Brain microvascular endothelial cell (primary cell): Measurements from ENCODE around the gene CTDSPL2.
A peak's percentile ranks its signal among the peaks of the same experiment; 100 is the strongest.
"Not testable (repeated sequence)": the region's sequence is repeated elsewhere in the genome, so short reads cannot be mapped to it uniquely, and the experiment has no call there.

ENCODE experiments used
- DNase-seq: peaks from one replicate; pipeline ENCODE4 v3.0.0-alpha.2; 2020
- H3K27ac ChIP-seq: fragments of 250-450 bp; sonication (Bioruptor Pico); 2 replicates; pipeline ENCODE4 v1.5.1; 2020; ENCODE audit warnings: mild to moderate bottlenecking, moderate library complexity
- H3K27me3 ChIP-seq: fragments of 250-450 bp; sonication (Bioruptor Pico); replicated peaks from 2 replicates; pipeline ENCODE4 v1.5.1; 2020; ENCODE audit warnings: mild to moderate bottlenecking
- H3K36me3 ChIP-seq: fragments of 250-450 bp; sonication (Bioruptor Pico); replicated peaks from 2 replicates; pipeline ENCODE4 v1.5.1; 2020; ENCODE audit warnings: mild to moderate bottlenecking
- H3K4me3 ChIP-seq: 2 replicates; pipeline ENCODE4 v1.5.1; 2011; ENCODE audit warnings: low read depth, mild to moderate bottlenecking, control low read depth, low read length, moderate library complexity
- CTCF ChIP-seq: IDR thresholded peaks from 2 replicates; pipeline ENCODE4 v1.5.1; 2011; ENCODE audit warnings: low read depth, mild to moderate bottlenecking, moderate library complexity, low read length, control low read depth, inconsistent platforms; ENCODE audit errors: missing control alignments
- in situ Hi-C: cut with HindIII; loops from 2 replicates; pipeline ENCODE4 v1.10.0; 2017; ENCODE audit warnings: low sequenced_read_pairs, low pct_ligation_motif_present

CTDSPL2 gene

DNA sequence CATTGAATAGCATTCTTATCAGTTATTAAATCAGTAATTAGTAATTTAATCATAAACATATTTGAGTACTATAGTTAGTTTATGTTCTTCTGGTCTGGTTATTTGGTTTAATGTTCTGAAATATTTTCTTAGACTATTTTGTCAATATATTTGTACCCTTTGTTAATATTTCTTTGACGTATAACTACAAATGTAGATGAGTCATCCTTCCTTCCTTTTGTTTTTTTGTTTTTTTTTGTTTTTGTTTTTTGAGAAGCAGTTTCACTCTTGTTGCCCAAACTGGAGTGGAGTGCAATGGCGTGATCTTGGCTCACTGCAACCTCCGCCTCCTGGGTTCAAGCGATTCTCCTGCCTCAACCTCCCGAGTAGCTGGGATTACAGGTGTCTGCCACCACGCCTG is 92.1 kb downstream of the CTDSPL2 start:
- H3K27me3 ChIP-seq, result no peaks in the 10 kb centered on the region
- no peak overlapping the region for H3K4me3 ChIP-seq
- H3K36me3 ChIP-seq, result peaks cover 9% of the 10 kb centered on the region
- DNase-seq, result no peak
- no peak for TF ChIP-seq CTCF
- in situ Hi-C loops, result no loop called here
- no peak overlapping the region for H3K27ac ChIP-seq

GRCh38 chr15:44525018-44525417 is 97.6 kb downstream of the CTDSPL2 start:
- in situ Hi-C loops, result no loop called here
- no peaks in the 10 kb centered on the region for H3K27me3 ChIP-seq
- TF ChIP-seq CTCF, result no peak
- peak overlapping the region; percentile 7 for H3K27ac ChIP-seq
- no peak for DNase-seq
- peaks cover 7% of the 10 kb centered on the region for H3K36me3 ChIP-seq
- no peak overlapping the region for H3K4me3 ChIP-seq

GRCh38 chr15:44527241-44527640 is 99.8 kb downstream of the CTDSPL2 start:
- no peak for DNase-seq
- peaks cover 5% of the 10 kb centered on the region for H3K36me3 ChIP-seq
- H3K27me3 ChIP-seq, result no peaks in the 10 kb centered on the region
- no peak overlapping the region for H3K4me3 ChIP-seq
- TF ChIP-seq CTCF, result no peak
- in situ Hi-C loops, result no loop called here
- no peak overlapping the region for H3K27ac ChIP-seq

- DNase-seq, result no peak
- TF ChIP-seq CTCF, result no peak
- in situ Hi-C loops, result no loop called here
- Histone ChIP-seq H3K36me3 (no peaks in the 10 kb centered on the region), H3K27ac (no peak overlapping the region), H3K27me3 (no peaks in the 10 kb centered on the region), H3K4me3 (no peak overlapping the region)
Observed at GRCh38 chr15:44529864-44530604, 102.6 kb downstream of the CTDSPL2 start.

DNA sequence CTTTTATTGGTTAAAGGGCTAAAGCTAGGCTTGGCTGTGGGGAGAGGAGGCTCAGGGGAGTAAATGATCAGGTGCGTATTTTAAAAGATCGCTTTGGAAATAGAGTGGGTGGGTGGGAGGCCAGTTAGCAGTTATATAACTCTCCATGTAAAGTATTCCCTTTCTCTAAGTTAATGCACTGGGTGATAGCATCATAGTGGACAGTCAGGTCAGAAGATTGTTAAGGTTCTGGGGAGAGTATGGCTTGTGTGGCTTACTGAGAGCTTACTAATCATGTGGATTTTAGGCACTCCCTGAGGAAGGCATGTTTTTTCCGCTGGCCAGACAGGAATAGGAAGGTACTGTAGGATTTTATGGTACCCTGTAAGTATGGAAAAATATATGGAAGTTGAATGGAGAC is 103.2 kb downstream of the CTDSPL2 start:
- no peak for DNase-seq
- Histone ChIP-seq H3K4me3 (no peak overlapping the region), H3K36me3 (no peaks in the 10 kb centered on the region), H3K27me3 (no peaks in the 10 kb centered on the region), H3K27ac (no peak overlapping the region)
- no peak for TF ChIP-seq CTCF
- in situ Hi-C loops, result no loop called here

- H3K27ac ChIP-seq, H3K27me3 ChIP-seq, H3K36me3 ChIP-seq, in situ Hi-C loops, H3K4me3 ChIP-seq, DNase-seq: not testable (repeated sequence)
Observed at GRCh38 chr15:44532275-44532674, 104.8 kb downstream of the CTDSPL2 start.
